Purkinje cell (primary cell): ENCODE results near the gene ZFPL1. TPM values are rescaled to one million over a fixed set of nuclear protein-coding genes. Genes with fewer than 3 reads are reported as not detected.

Source experiments
- polyA plus RNA-seq: library from polyadenylated mRNA; unstranded; fragments of >200 nt; fragmentation: Nextera tagmentation; gene quantifications from 2 replicates; pipeline ENCODE4 v1.2.1, GENCODE V29; 2014

The ZFPL1 gene
- 11.0 and 14.9 TPM in 2 replicates for polyA plus RNA-seq

DNA sequence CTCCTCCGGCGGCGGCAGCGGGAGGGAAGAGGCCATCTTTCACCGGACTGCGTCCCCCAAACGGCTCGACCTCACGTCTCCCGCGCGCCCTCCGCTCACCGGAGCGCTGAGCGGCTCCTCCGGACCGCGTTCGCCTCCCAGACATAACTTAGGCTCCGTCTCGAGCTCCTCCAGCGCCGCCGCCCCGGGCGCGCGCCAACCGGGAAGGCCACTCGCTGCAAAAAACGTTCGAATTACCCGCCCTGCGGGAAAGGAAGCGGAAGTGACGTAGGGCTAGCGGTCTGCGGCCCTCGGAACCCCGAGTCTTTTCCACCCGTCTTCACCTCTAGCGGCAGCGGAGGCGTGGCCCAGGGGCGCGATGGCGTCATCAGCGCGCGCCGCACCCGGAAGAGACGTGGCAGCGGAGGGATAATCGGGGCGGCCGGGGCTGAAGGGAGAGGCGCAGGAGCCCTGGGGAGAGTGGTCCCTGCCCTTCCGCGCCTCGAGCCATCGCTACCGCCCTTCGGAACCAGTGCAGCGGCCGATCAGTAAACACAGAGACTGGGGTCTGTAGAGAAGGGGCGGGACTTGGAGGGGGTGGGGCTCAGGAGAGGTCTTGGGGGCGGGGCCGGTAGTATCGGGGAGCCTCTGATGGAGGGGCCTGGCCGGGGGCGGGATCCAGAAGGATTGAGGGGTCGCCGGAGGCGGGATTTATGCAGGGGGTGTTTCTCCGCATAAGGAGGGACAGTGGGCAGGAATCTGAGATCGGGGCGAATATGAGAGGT lies at the start of gene ZFPL1, which contains the start of gene CDCA5:
ZFPL1 (plus strand) TSS at position 389 of the 764 bp plus-strand sequence. CDS start 477 bp downstream, outside the sequence.
CDCA5 (minus strand) TSS at position 207 of the 764 bp plus-strand sequence; CDS start at position 145, 62 bp downstream.

DNA sequence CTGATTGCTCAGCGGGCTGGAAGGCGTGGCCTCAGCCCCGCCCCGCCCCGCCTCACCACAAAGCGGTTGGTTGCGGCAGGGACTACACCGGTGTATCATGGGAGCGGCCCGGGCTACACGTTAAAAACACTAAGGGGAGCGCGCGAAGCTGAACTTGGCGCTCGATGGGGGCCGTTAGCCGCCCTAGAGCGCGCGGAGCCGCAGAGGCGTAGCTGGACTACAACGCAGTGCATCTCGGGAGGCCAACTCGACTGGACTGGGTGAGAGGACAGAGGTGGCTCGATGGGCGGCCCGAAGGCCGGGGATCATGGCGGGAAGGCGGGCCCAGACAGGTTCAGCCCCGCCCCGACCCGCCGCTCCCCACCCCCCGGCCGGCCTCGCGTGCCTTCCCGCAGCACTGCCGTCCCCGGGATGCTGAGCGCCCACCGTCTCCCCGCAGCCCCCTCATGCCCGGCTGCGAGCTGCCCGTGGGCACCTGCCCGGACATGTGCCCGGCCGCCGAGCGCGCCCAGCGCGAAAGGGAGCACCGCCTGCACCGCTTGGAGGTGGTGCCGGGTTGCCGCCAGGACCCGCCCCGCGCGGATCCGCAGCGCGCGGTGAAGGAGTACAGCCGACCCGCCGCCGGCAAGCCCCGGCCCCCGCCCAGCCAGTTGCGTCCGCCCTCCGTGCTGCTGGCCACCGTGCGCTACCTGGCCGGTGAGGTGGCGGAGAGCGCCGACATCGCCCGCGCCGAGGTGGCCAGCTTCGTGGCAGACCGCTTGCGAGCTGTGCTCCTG lies 43.0 kb upstream of the ZFPL1 start, which contains the start of gene SAC3D1:
SAC3D1 (plus strand) TSS at position 364 of the 776 bp plus-strand sequence; CDS start at position 447, 83 bp downstream.

DNA sequence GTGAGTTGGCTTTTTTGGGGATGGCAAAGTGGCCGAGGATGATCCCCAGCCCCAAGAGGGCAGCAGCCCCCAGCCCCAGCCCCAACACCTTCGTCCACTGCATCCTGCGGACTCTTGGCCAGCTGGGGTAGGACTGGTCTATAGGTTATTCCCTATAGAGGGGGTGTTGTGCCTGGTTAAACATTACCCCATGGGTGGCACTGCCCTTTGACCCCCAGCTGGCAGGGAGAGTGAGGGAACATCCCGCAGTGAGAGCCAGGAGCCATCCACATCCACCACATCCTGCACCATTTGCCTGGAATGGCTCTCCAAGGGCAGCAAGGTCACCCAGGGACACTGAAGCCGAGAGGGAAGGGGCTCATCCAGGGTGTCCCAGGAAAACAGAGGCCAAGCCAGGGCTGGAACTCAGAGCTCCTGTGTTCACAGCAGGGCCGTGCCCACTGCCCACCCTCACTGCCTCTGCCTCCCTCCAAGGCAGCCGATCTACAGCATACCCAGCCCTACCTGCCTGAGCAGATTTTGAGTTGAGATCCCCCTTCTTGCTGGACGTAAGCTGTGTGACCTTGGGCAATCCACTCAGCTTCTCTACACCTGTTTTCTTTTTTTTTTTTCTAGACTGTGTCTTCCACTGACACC lies 25.5 kb upstream of the ZFPL1 start, which contains the start of gene NAALADL1:
NAALADL1 (minus strand) TSS at position 135 of the 636 bp plus-strand sequence; CDS start at position 103, 32 bp downstream.

DNA sequence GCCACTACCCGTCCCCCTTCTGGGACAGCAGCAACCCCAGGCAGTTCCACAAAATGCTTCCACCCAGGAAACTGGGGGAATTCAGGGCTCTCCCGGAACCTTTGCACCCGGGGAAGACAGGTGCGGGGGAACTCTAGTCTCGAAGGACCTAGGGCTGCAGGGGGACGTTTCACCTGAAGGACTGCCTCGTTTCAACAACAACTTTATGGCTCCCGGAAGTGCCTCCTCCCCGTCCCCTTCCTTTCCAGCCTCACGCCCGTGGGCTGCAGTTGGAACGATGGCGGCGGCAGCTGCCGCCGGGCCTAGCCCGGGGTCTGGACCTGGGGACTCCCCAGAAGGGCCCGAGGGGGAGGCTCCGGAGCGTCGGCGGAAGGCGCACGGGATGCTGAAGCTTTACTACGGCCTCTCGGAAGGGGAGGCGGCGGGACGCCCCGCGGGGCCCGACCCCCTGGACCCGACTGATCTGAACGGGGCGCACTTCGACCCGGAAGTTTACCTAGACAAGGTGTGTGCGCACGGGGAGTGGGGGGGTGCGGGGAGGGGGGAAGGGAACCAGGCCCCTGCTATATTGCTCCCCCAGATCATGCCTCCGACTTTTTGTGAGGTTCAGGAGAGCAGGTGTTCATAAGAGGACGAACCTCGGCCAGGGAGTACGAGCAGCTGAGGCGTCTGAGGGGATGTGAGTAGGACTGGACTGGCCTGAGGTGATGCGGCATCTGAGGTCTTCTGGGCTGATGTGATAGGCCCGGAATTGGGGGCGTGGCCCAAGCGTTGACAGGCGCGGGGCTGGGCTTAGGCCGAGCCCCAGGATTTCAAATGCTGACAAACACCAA lies 12.2 kb downstream of the ZFPL1 start, which contains the start of gene VPS51:
VPS51 (plus strand) TSS at position 241 of the 833 bp plus-strand sequence; CDS start at position 278, 37 bp downstream.

GRCh38 chr11:65111744-65112545 lies 27.9 kb downstream of the ZFPL1 start, which contains the start of gene TM7SF2:
TM7SF2 (plus strand) TSS chr11:65111872; CDS start chr11:65112016, 144 bp downstream.

GRCh38 chr11:65117206-65118096 lies 33.4 kb downstream of the ZFPL1 start, which contains the start of gene ZNHIT2:
ZNHIT2 (minus strand) TSS chr11:65117701; CDS start chr11:65117653, 48 bp downstream.

DNA sequence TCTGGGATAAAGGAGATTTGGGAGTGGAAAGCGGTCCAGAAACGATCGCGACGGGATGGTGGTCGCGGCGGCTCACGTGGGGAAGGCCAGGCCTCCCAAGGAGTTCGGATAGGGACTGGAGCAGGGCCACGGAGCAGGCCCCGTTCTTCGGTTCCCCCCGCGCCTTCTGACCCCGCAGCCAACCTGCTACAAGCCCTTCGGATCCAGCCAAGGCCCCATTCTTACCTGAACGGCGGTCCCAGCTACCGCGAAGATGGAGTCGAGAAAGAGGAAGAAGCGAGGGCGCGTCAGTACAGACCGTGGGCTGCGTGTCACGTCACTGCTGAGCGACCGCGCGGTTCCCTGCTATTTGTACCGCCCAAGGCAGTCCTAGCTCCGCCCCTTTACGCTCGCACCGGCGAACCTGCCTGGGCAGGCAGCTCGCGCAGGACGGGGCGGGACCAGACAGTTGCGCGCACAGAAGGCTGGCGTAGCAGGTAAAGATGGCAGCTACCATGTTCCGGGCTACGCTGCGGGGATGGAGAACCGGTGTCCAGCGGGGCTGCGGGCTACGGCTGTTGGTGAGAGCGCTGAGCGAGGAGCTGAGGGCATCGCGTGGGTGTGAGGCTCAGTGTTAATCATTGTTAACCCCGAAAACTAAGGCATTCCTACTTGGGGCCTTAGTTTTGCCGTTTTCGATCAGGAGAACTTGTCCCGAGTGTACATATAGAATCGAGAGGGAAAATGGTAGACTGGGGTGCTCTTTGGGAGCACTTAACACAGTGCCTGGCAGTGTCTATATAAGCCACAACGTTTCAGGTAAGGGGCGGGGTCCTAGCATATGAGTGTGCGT lies 38.1 kb downstream of the ZFPL1 start, which contains the start of the genes FAU and MRPL49:
FAU (minus strand) TSS at position 270 of the 832 bp plus-strand sequence. CDS start 321 bp downstream, outside the sequence.
MRPL49 (plus strand) TSS at position 457 of the 832 bp plus-strand sequence; CDS start at position 483, 26 bp downstream.

GRCh38 chr11:65134240-65134951 lies 50.4 kb downstream of the ZFPL1 start, which contains the start of gene SYVN1:
SYVN1 (minus strand) TSS chr11:65134519; CDS start chr11:65133601, 918 bp downstream.

Other genes with a start within 250 kb of the ZFPL1 start
- gene CDC42BPG, start 239.6 kb upstream of the ZFPL1 start, polyA plus RNA-seq = not detected in 2 replicates
- 2.5 and 3.5 TPM in 2 replicates for gene EHD1, start 205.6 kb upstream of the ZFPL1 start, polyA plus RNA-seq
- gene ATG2A, start 167.0 kb upstream of the ZFPL1 start, polyA plus RNA-seq = 0.70 and 0.73 TPM in 2 replicates
- gene PPP2R5B, start 159.5 kb upstream of the ZFPL1 start, polyA plus RNA-seq = 1.5 and 3.1 TPM in 2 replicates
- not detected in 2 replicates for gene GPHA2, start 148.3 kb upstream of the ZFPL1 start, polyA plus RNA-seq
- 3.6 and 3.8 TPM in 2 replicates for gene MAJIN, start 112.1 kb upstream of the ZFPL1 start, polyA plus RNA-seq
- not detected in 2 replicates for gene BATF2, start 87.3 kb upstream of the ZFPL1 start, polyA plus RNA-seq
- 42.7 and 68.3 TPM in 2 replicates for gene ARL2, start 70.1 kb upstream of the ZFPL1 start, polyA plus RNA-seq
- 4.7 and 7.0 TPM in 2 replicates for gene SNX15, start 56.8 kb upstream of the ZFPL1 start, polyA plus RNA-seq
- 1.3 and 3.6 TPM in 2 replicates for gene SAC3D1, start 43.0 kb upstream of the ZFPL1 start, polyA plus RNA-seq
- not detected in 2 replicates for gene NAALADL1, start 25.7 kb upstream of the ZFPL1 start, polyA plus RNA-seq
- 0.29 and 1.8 TPM in 2 replicates for gene CDCA5, start 182 bp upstream of the ZFPL1 start, polyA plus RNA-seq
- 15.7 and 25.0 TPM in 2 replicates for gene VPS51, start 12.0 kb downstream of the ZFPL1 start, polyA plus RNA-seq
- 17.1 and 28.2 TPM in 2 replicates for gene TM7SF2, start 27.6 kb downstream of the ZFPL1 start, polyA plus RNA-seq
- gene ZNHIT2, start 33.5 kb downstream of the ZFPL1 start, polyA plus RNA-seq = 0.19 and 1.9 TPM in 2 replicates
- gene FAU, start 37.9 kb downstream of the ZFPL1 start, polyA plus RNA-seq = 384 and 510 TPM in 2 replicates
- 8.6 and 13.7 TPM in 2 replicates for gene MRPL49, start 38.1 kb downstream of the ZFPL1 start, polyA plus RNA-seq
- 24.2 and 35.0 TPM in 2 replicates for gene SYVN1, start 50.3 kb downstream of the ZFPL1 start, polyA plus RNA-seq
- not detected in 2 replicates for gene SPDYC, start 86.0 kb downstream of the ZFPL1 start, polyA plus RNA-seq
- 4.1 and 6.8 TPM in 2 replicates for gene CAPN1, start 97.7 kb downstream of the ZFPL1 start, polyA plus RNA-seq
- 1.6 and 4.8 TPM in 2 replicates for gene POLA2, start 177.7 kb downstream of the ZFPL1 start, polyA plus RNA-seq
- gene CDC42EP2, start 230.6 kb downstream of the ZFPL1 start, polyA plus RNA-seq = 2.8 and 4.2 TPM in 2 replicates
- 19.0 and 20.5 TPM in 2 replicates for gene DPF2, start 249.6 kb downstream of the ZFPL1 start, polyA plus RNA-seq